ENCODE data around the gene COL23A1. TPM values are rescaled to one million over a fixed set of nuclear protein-coding genes. Genes with fewer than 3 reads are reported as not detected.
"Not testable (repeated sequence)": the region's sequence is repeated elsewhere in the genome, so short reads cannot be mapped to it uniquely, and the experiment has no call there.

The COL23A1 gene
- total RNA-seq, 2 donors from 2014 or later = not detected

GRCh38 chr5:178304016-178304415, 286.2 kb downstream of the COL23A1 start:
- Mint-ChIP-seq H3K4me3 (no peak overlapping the region), H3K36me3 (ENCODE audit: low read depth) (peaks cover 3% of the 10 kb centered on the region), H3K4me1 (peaks cover 5% of the 10 kb centered on the region), H3K27ac (no peak overlapping the region), H3K27me3 (peaks cover 27% of the 10 kb centered on the region)
- ATAC-seq = no peak
- DNase-seq = no peak
- H3K9me3 ChIP-seq (ENCODE audit: control insufficient read depth, low read length, poor library complexity, severe bottlenecking) = no peaks in the 10 kb centered on the region

- H3K36me3 Mint-ChIP-seq (ENCODE audit: low read depth); DNase-seq; H3K4me3 Mint-ChIP-seq; H3K27ac Mint-ChIP-seq; H3K4me1 Mint-ChIP-seq; H3K9me3 ChIP-seq (ENCODE audit: control insufficient read depth, low read length, poor library complexity, severe bottlenecking); ATAC-seq: not testable (repeated sequence)
- peaks cover 20% of the 10 kb centered on the region for H3K27me3 Mint-ChIP-seq
Observed at GRCh38 chr5:178302321-178302720, 287.9 kb downstream of the COL23A1 start.

- DNase-seq (no peak), ATAC-seq (no peak)
- no peak overlapping the region for H3K4me3 Mint-ChIP-seq
- H3K27me3 Mint-ChIP-seq = peaks cover 20% of the 10 kb centered on the region
- peaks cover 3% of the 10 kb centered on the region for H3K36me3 Mint-ChIP-seq (ENCODE audit: low read depth)
- H3K27ac Mint-ChIP-seq = no peak overlapping the region
- no peaks in the 10 kb centered on the region for H3K9me3 ChIP-seq (ENCODE audit: control insufficient read depth, low read length, poor library complexity, severe bottlenecking)
- peaks cover 3% of the 10 kb centered on the region for H3K4me1 Mint-ChIP-seq
Observed at GRCh38 chr5:178301641-178302040, 288.6 kb downstream of the COL23A1 start.

- Mint-ChIP-seq H3K4me3 (no peak overlapping the region), H3K27ac (no peak overlapping the region), H3K27me3 (no peaks in the 10 kb centered on the region), H3K36me3 (ENCODE audit: low read depth) (peaks cover 2% of the 10 kb centered on the region), H3K4me1 (peaks cover 3% of the 10 kb centered on the region)
- H3K9me3 ChIP-seq (ENCODE audit: control insufficient read depth, low read length, poor library complexity, severe bottlenecking) = no peaks in the 10 kb centered on the region
- ATAC-seq = no peak
- DNase-seq = no peak
Observed at GRCh38 chr5:178298283-178298807, 291.8 kb downstream of the COL23A1 start.

- DNase-seq (no peak), ATAC-seq (no peak)
- Mint-ChIP-seq H3K4me3 (no peak overlapping the region), H3K36me3 (ENCODE audit: low read depth) (peaks cover 5% of the 10 kb centered on the region), H3K27ac (no peak overlapping the region), H3K27me3 (peaks cover under 1% of the 10 kb centered on the region), H3K4me1 (peaks cover 3% of the 10 kb centered on the region)
- H3K9me3 ChIP-seq (ENCODE audit: control insufficient read depth, low read length, poor library complexity, severe bottlenecking) = no peaks in the 10 kb centered on the region
Observed at GRCh38 chr5:178297751-178298150, 292.4 kb downstream of the COL23A1 start.

- H3K4me3 Mint-ChIP-seq = no peak overlapping the region
- ATAC-seq (no peak), DNase-seq (no peak)
- peaks cover 17% of the 10 kb centered on the region for H3K27me3 Mint-ChIP-seq
- peaks cover 5% of the 10 kb centered on the region for H3K36me3 Mint-ChIP-seq (ENCODE audit: low read depth)
- H3K4me1 Mint-ChIP-seq = peaks cover 3% of the 10 kb centered on the region
- H3K9me3 ChIP-seq (ENCODE audit: control insufficient read depth, low read length, poor library complexity, severe bottlenecking) = no peaks in the 10 kb centered on the region
- H3K27ac Mint-ChIP-seq = no peak overlapping the region
Observed at GRCh38 chr5:178296066-178296465, 294.1 kb downstream of the COL23A1 start.

GRCh38 chr5:178295589-178295988, 294.6 kb downstream of the COL23A1 start:
- ATAC-seq = no peak
- no peak for DNase-seq
- H3K4me1 Mint-ChIP-seq = peaks cover 3% of the 10 kb centered on the region
- H3K9me3 ChIP-seq (ENCODE audit: control insufficient read depth, low read length, poor library complexity, severe bottlenecking) = no peaks in the 10 kb centered on the region
- H3K27me3 Mint-ChIP-seq = peaks cover 22% of the 10 kb centered on the region
- H3K27ac Mint-ChIP-seq = no peak overlapping the region
- H3K36me3 Mint-ChIP-seq (ENCODE audit: low read depth) = peaks cover 5% of the 10 kb centered on the region
- H3K4me3 Mint-ChIP-seq = no peak overlapping the region

- no peaks in the 10 kb centered on the region for H3K9me3 ChIP-seq (ENCODE audit: control insufficient read depth, low read length, poor library complexity, severe bottlenecking)
- DNase-seq = no peak
- Mint-ChIP-seq H3K27ac (no peak overlapping the region), H3K27me3 (peaks cover 37% of the 10 kb centered on the region), H3K36me3 (ENCODE audit: low read depth) (peaks cover 6% of the 10 kb centered on the region), H3K4me1 (no peaks in the 10 kb centered on the region), H3K4me3 (no peak overlapping the region)
- no peak for ATAC-seq
Observed at GRCh38 chr5:178293815-178294214, 296.4 kb downstream of the COL23A1 start.

- H3K27ac Mint-ChIP-seq = no peak overlapping the region
- no peak overlapping the region for H3K4me3 Mint-ChIP-seq
- H3K36me3 Mint-ChIP-seq (ENCODE audit: low read depth) = peaks cover 6% of the 10 kb centered on the region
- DNase-seq (no peak), ATAC-seq (no peak)
- peaks cover 39% of the 10 kb centered on the region for H3K27me3 Mint-ChIP-seq
- no peaks in the 10 kb centered on the region for H3K4me1 Mint-ChIP-seq
- no peaks in the 10 kb centered on the region for H3K9me3 ChIP-seq (ENCODE audit: control insufficient read depth, low read length, poor library complexity, severe bottlenecking)
Observed at GRCh38 chr5:178293400-178293799, 296.8 kb downstream of the COL23A1 start.

- no peak overlapping the region for H3K4me3 Mint-ChIP-seq
- peaks cover 45% of the 10 kb centered on the region for H3K27me3 Mint-ChIP-seq
- H3K36me3 Mint-ChIP-seq (ENCODE audit: low read depth) = peaks cover 9% of the 10 kb centered on the region
- no peaks in the 10 kb centered on the region for H3K4me1 Mint-ChIP-seq
- no peaks in the 10 kb centered on the region for H3K9me3 ChIP-seq (ENCODE audit: control insufficient read depth, low read length, poor library complexity, severe bottlenecking)
- H3K27ac Mint-ChIP-seq = no peak overlapping the region
- DNase-seq = no peak
- no peak for ATAC-seq
Observed at GRCh38 chr5:178292826-178293205, 297.4 kb downstream of the COL23A1 start.

GRCh38 chr5:178291969-178292825, 298.0 kb downstream of the COL23A1 start:
- Mint-ChIP-seq H3K27ac (no peak overlapping the region), H3K4me1 (no peaks in the 10 kb centered on the region), H3K4me3 (no peak overlapping the region), H3K36me3 (ENCODE audit: low read depth) (peaks cover 9% of the 10 kb centered on the region), H3K27me3 (peaks cover 51% of the 10 kb centered on the region)
- no peak for ATAC-seq
- DNase-seq = no peak
- no peaks in the 10 kb centered on the region for H3K9me3 ChIP-seq (ENCODE audit: control insufficient read depth, low read length, poor library complexity, severe bottlenecking)

GRCh38 chr5:178291161-178291561, 299.0 kb downstream of the COL23A1 start:
- no peak for ATAC-seq
- Mint-ChIP-seq H3K27me3 (peaks cover 52% of the 10 kb centered on the region), H3K4me3 (no peak overlapping the region), H3K36me3 (ENCODE audit: low read depth) (peaks cover 9% of the 10 kb centered on the region), H3K4me1 (no peaks in the 10 kb centered on the region), H3K27ac (no peak overlapping the region)
- no peaks in the 10 kb centered on the region for H3K9me3 ChIP-seq (ENCODE audit: control insufficient read depth, low read length, poor library complexity, severe bottlenecking)
- no peak for DNase-seq

- H3K27me3 Mint-ChIP-seq = peaks cover 52% of the 10 kb centered on the region
- peaks cover 9% of the 10 kb centered on the region for H3K36me3 Mint-ChIP-seq (ENCODE audit: low read depth)
- DNase-seq = no peak
- H3K4me3 Mint-ChIP-seq = no peak overlapping the region
- H3K9me3 ChIP-seq (ENCODE audit: control insufficient read depth, low read length, poor library complexity, severe bottlenecking) = no peaks in the 10 kb centered on the region
- no peak overlapping the region for H3K27ac Mint-ChIP-seq
- no peaks in the 10 kb centered on the region for H3K4me1 Mint-ChIP-seq
- no peak for ATAC-seq
Observed at GRCh38 chr5:178290376-178290775, 299.8 kb downstream of the COL23A1 start.

GRCh38 chr5:178289438-178289837, 300.8 kb downstream of the COL23A1 start:
- Mint-ChIP-seq H3K27me3 (peaks cover 52% of the 10 kb centered on the region), H3K27ac (no peak overlapping the region), H3K4me1 (no peaks in the 10 kb centered on the region), H3K36me3 (ENCODE audit: low read depth) (peaks cover 9% of the 10 kb centered on the region), H3K4me3 (no peak overlapping the region)
- ATAC-seq = no peak
- H3K9me3 ChIP-seq (ENCODE audit: control insufficient read depth, low read length, poor library complexity, severe bottlenecking) = no peaks in the 10 kb centered on the region
- no peak for DNase-seq

Data from T-helper 17 cell (primary cell).